Right atrium auricular region (tissue), 2 donors: ENCODE results near the gene HMGB3. TPM values are rescaled to one million over a fixed set of nuclear protein-coding genes. Genes with fewer than 3 reads are reported as not detected.

Source experiments
- DNase-seq: peaks from one replicate; pipeline ENCODE4 v3.0.0-alpha.2; 2019; ENCODE audit warnings: low spot score
- H3K27ac ChIP-seq, 2 donors: fragments of 200-600 bp; sonication (generic); 1 replicate in 1 of 2; 2 replicates in 1 of 2; pipeline ENCODE4 v1.5.1; 2016 to 2019
- H3K27me3 ChIP-seq, 2 donors: fragments of 200-600 bp; sonication (generic); one replicate each; pipeline versions ENCODE4 v1.5.1 to v1.6.0; 2017 to 2019
- H3K36me3 ChIP-seq: fragments of 200-600 bp; sonication (generic); one replicate; pipeline ENCODE4 v1.5.1; 2016
- H3K4me1 ChIP-seq, 2 donors: fragments of 200-600 bp; sonication (generic); one replicate each; pipeline versions ENCODE4 v1.5.1 to v1.6.0; 2017 to 2019
- H3K4me3 ChIP-seq, 2 donors: fragments of 200-600 bp; sonication (generic); 1 replicate in 1 of 2; 2 replicates in 1 of 2; pipeline ENCODE4 v1.5.1; 2017 to 2019; ENCODE audit warnings: mild to moderate bottlenecking in 1 of 2, moderate library complexity in 1 of 2
- H3K9me3 ChIP-seq, 2 donors: fragments of 200-600 bp; sonication (generic); one replicate each; pipeline ENCODE4 v1.5.1; 2019
- CTCF ChIP-seq, 2 donors: fragments of 200-600 bp; sonication (generic); IDR thresholded peaks; one replicate each; pipeline ENCODE4 v1.5.1; 2019; ENCODE audit warnings: antibody characterized with exemption in 2 of 2
- total RNA-seq, 2 donors: library from RNA; depleted of rRNA; stranded (reverse); fragments of >200 nt; gene quantifications; one replicate each; pipeline ENCODE4 v1.1.0, GENCODE V29; 2016

Gene HMGB3
- total RNA-seq, 2 donors from 2014 or later, result 1.1 to 2.6 TPM

DNA sequence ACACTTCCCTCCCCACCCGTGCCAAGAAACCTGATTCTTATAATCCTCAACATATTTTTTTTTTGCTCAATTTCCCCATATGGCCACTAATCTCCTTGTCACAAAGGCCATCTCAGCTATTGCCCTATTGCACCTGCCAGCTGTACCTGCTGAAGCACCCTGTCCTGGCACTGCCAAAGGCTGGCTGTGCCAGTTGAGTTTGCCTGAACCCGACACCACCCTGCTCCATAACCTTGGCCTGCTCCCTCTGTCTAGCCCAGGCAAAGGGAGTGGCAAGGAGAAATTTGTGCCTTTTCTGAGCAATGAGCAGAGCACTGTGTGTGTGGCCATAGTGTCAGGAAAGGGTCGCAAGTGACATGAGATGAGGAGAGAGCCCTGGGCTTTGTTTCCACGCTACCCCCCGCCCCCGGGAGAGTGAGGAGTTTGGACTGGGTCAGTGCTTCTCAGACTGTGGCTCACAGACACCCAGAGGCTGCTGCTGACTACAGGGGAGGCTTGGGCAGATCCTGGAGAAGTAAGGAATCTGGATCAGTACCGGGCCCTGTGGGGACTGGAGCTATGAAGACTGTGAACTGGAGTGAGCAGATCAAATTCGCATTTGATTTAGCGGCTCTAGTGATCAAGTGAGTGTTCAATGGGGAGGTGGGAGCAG, 42.2 kb upstream of the HMGB3 start:
- Histone ChIP-seq H3K4me3 (no peak overlapping the region), H3K27me3 (no peaks in the 10 kb centered on the region), H3K27ac (no peak overlapping the region), H3K36me3 (no peaks in the 10 kb centered on the region), H3K9me3 (no peaks in the 10 kb centered on the region), H3K4me1 (no peaks in the 10 kb centered on the region)
- no peak for TF ChIP-seq CTCF (IDR thresholded peaks at IDR 0.05)
- no peak for DNase-seq

DNA sequence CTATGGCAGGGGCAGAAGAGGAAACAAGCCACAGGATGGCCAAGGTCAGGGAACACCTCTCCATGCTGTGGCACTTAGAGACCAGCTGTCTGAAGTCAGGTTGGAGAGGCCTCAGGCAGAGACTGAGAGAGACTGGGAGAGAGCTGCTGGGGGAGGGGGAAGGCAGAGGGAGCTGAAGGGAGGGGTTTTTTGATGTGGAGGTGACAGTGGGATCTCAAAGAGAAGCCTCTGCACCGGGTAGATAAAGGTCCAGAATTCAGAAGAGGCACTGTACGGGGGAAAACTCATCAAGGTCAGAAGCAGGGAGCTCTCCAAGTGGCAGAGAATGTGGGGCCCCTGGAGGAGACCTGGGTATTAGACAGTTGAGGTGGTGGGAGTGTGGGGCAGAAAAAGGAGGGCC, 41.6 kb upstream of the HMGB3 start:
- no peak overlapping the region for H3K4me3 ChIP-seq
- H3K4me1 ChIP-seq, result no peaks in the 10 kb centered on the region
- no peak for TF ChIP-seq CTCF (IDR thresholded peaks at IDR 0.05)
- H3K9me3 ChIP-seq, result no peaks in the 10 kb centered on the region
- H3K27me3 ChIP-seq, result no peaks in the 10 kb centered on the region
- H3K36me3 ChIP-seq, result no peaks in the 10 kb centered on the region
- no peak overlapping the region for H3K27ac ChIP-seq
- no peak for DNase-seq

- no peak for DNase-seq
- H3K4me1 ChIP-seq, result no peaks in the 10 kb centered on the region
- H3K27ac ChIP-seq, result no peak overlapping the region
- no peaks in the 10 kb centered on the region for H3K27me3 ChIP-seq
- TF ChIP-seq CTCF (IDR thresholded peaks at IDR 0.05), result no peak
- no peaks in the 10 kb centered on the region for H3K9me3 ChIP-seq
- no peak overlapping the region for H3K4me3 ChIP-seq
- H3K36me3 ChIP-seq, result no peaks in the 10 kb centered on the region
Observed at GRCh38 chrX:150942942-150943594, 40.1 kb upstream of the HMGB3 start.

GRCh38 chrX:150944233-150944632, 38.9 kb upstream of the HMGB3 start:
- no peaks in the 10 kb centered on the region for H3K27me3 ChIP-seq
- H3K4me1 ChIP-seq, result no peaks in the 10 kb centered on the region
- H3K36me3 ChIP-seq, result no peaks in the 10 kb centered on the region
- H3K27ac ChIP-seq, result no peak overlapping the region
- H3K4me3 ChIP-seq, result no peak overlapping the region
- no peak for DNase-seq
- no peak for TF ChIP-seq CTCF (IDR thresholded peaks at IDR 0.05)
- no peaks in the 10 kb centered on the region for H3K9me3 ChIP-seq

DNA sequence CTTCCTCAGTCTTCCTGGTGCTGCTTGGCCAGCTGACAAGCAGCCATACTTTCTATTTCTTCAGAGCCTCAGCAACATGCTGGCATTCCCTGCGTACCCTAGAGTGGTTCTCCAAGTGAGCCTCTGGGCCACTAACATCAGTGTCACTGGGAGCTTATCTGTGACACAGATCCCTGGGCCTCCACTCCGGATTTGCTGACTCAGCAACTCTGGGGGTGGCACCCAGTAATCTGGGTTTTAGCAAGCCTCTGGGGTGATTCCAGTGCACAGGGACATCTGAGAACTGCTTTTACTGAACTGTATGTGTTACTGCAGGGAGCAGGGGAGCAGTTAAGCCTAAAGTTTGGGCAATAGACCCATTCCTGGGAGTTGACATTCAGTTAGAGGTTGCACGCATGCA, 28.2 kb upstream of the HMGB3 start:
- Histone ChIP-seq H3K27ac (no peak overlapping the region), H3K4me1 (no peaks in the 10 kb centered on the region), H3K36me3 (no peaks in the 10 kb centered on the region), H3K9me3 (peaks cover 0 to 6% of the 10 kb centered on the region in 2 donors), H3K4me3 (no peak overlapping the region), H3K27me3 (no peaks in the 10 kb centered on the region)
- no peak for TF ChIP-seq CTCF (IDR thresholded peaks at IDR 0.05)
- no peak for DNase-seq
